IMR-90 (cell line): Measurements from ENCODE around the gene IQCE. TPM values are rescaled to one million over a fixed set of nuclear protein-coding genes. Genes with fewer than 3 reads are reported as not detected.

Experiments used
- ATAC-seq: fragments of 200-7000 bp; cut with Tn5 transposase; 2 replicates; pipeline ENCODE4 v1.9.1; 2020; ENCODE audit warnings: low read depth, mild to moderate bottlenecking, moderate library complexity
- BruUV-seq: library from RNA; stranded (reverse); fragments of 400-500 nt; replicated peaks from 2 replicates; lab custom pipeline; 2021; lab: Mats Ljungman, UMichigan
- CTCF ChIA-PET: fragments of 300-600 bp; formaldehyde crosslinking; extraction: SDS; loops from one replicate; lab custom pipeline; 2021; ENCODE audit warnings: antibody characterized with exemption; lab: Yijun Ruan, JAX
- POLR2A ChIA-PET: fragments of 300-600 bp; sonication (Branson Sonifier 250); formaldehyde crosslinking; loops from one replicate; lab custom pipeline; 2022; ENCODE audit warnings: antibody characterized with exemption; ENCODE audit not compliant: unreplicated experiment; lab: Charles Lee
- DNase-seq: peaks from one replicate; pipeline ENCODE4 v3.0.0; 2013
- H2AFZ ChIP-seq: replicated peaks from 2 replicates; pipeline ENCODE3; 2013; ENCODE audit warnings: low read length, mild to moderate bottlenecking; ENCODE audit not compliant: poor library complexity
- H2AK5ac ChIP-seq: 2 replicates; pipeline ENCODE4 v1.6.1; 2013; ENCODE audit warnings: low read depth, low read length, inconsistent platforms
- H2AK9ac ChIP-seq: replicated peaks from 2 replicates; pipeline ENCODE3; 2013; ENCODE audit warnings: mild to moderate bottlenecking, low read depth, low read length, moderate library complexity; ENCODE audit not compliant: poor library complexity
- H2BK120ac ChIP-seq: 2 replicates; pipeline ENCODE4 v1.6.1; 2013; ENCODE audit warnings: low read depth, low read length, inconsistent platforms
- H2BK15ac ChIP-seq: 3 replicates; pipeline ENCODE4 v1.6.1; 2013; ENCODE audit warnings: low read depth, low read length, inconsistent platforms
- H2BK20ac ChIP-seq: 2 replicates; pipeline ENCODE4 v1.6.1; 2013; ENCODE audit warnings: low read depth, mild to moderate bottlenecking, inconsistent platforms, low read length, moderate library complexity
- H2BK5ac ChIP-seq: 2 replicates; pipeline ENCODE4 v1.6.1; 2013; ENCODE audit warnings: mild to moderate bottlenecking, low read depth, low read length, inconsistent platforms; ENCODE audit not compliant: poor library complexity, severe bottlenecking
- H3K14ac ChIP-seq: replicated peaks from 2 replicates; pipeline ENCODE4 v1.6.1; 2013; ENCODE audit warnings: low read depth, low read length, inconsistent platforms
- H3K18ac ChIP-seq: 2 replicates; pipeline ENCODE4 v1.6.1; 2013; ENCODE audit warnings: low read depth, low read length, control low read depth
- H3K23ac ChIP-seq: 2 replicates; pipeline ENCODE4 v1.6.1; 2013; ENCODE audit warnings: low read depth, low read length, inconsistent platforms
- H3K27ac ChIP-seq: 2 replicates; pipeline ENCODE4 v1.5.1; 2013; ENCODE audit warnings: mild to moderate bottlenecking, control low read depth, low read length; ENCODE audit not compliant: insufficient read depth
- H3K27me3 ChIP-seq: 2 replicates; pipeline ENCODE4 v1.6.1; 2013; ENCODE audit warnings: low read length; ENCODE audit not compliant: control insufficient read depth, insufficient read depth
- H3K36me3 ChIP-seq: 2 replicates; pipeline ENCODE4 v1.6.1; 2013; ENCODE audit warnings: low read length, mixed read lengths; ENCODE audit not compliant: control insufficient read depth, insufficient read depth
- H3K4ac ChIP-seq: 2 replicates; pipeline ENCODE4 v1.6.1; 2013; ENCODE audit warnings: low read depth, low read length, inconsistent platforms
- H3K4me1 ChIP-seq: 2 replicates; pipeline ENCODE4 v1.6.1; 2013; ENCODE audit warnings: low read length, mixed read lengths; ENCODE audit not compliant: control insufficient read depth, insufficient read depth
- H3K4me2 ChIP-seq: 2 replicates; pipeline ENCODE4 v1.6.1; 2013; ENCODE audit warnings: low read depth, mild to moderate bottlenecking, control low read depth, low read length, moderate library complexity
- H3K4me3 ChIP-seq: 2 replicates; pipeline ENCODE4 v1.5.1; 2013; ENCODE audit warnings: low read depth, mild to moderate bottlenecking, control low read depth, low read length, moderate library complexity; ENCODE audit not compliant: insufficient read depth
- H3K56ac ChIP-seq: 2 replicates; pipeline ENCODE4 v1.6.1; 2013; ENCODE audit warnings: low read length, inconsistent platforms; ENCODE audit not compliant: insufficient read depth; ENCODE audit errors: extremely low read depth
- H3K79me1 ChIP-seq, 2 experiments: 2 replicates each; pipeline ENCODE4 v1.6.1; 2013; ENCODE audit warnings: low read length in 2 of 2, inconsistent platforms in 1 of 2, low read depth in 1 of 2
- H3K9ac ChIP-seq: 2 replicates; pipeline ENCODE4 v1.6.1; 2013; ENCODE audit warnings: low read depth, low read length, control low read depth
- H3K9me1 ChIP-seq: 2 replicates; pipeline ENCODE4 v1.6.1; 2013; ENCODE audit warnings: low read length, inconsistent platforms; ENCODE audit not compliant: insufficient read depth
- H3K9me3 ChIP-seq: 2 replicates; pipeline ENCODE4 v1.6.1; 2013; ENCODE audit warnings: low read length; ENCODE audit not compliant: control insufficient read depth, insufficient read depth
- H4K20me1 ChIP-seq: 2 replicates; pipeline ENCODE4 v1.6.1; 2013; ENCODE audit warnings: low read length, inconsistent platforms; ENCODE audit not compliant: insufficient read depth
- H4K5ac ChIP-seq: 2 replicates; pipeline ENCODE4 v1.6.1; 2013; ENCODE audit warnings: mild to moderate bottlenecking, low read depth, low read length, control low read depth
- H4K8ac ChIP-seq, 2 experiments: 2 replicates each; pipeline ENCODE4 v1.6.1; 2013; ENCODE audit warnings: low read depth in 2 of 2, low read length in 2 of 2, control low read depth in 1 of 2, inconsistent platforms in 1 of 2
- H4K91ac ChIP-seq: 2 replicates; pipeline ENCODE4 v1.6.1; 2013; ENCODE audit warnings: low read depth, low read length, inconsistent platforms; ENCODE audit not compliant: insufficient read depth
- BHLHE40 ChIP-seq: fragments of 150-350 bp; IDR thresholded peaks from 2 replicates; pipeline ENCODE4 v1.6.1; 2016; ENCODE audit warnings: mild to moderate bottlenecking, low read depth, low read length
- CEBPB ChIP-seq: IDR thresholded peaks from 2 replicates; pipeline ENCODE4 v1.6.1; 2012; ENCODE audit warnings: low read depth, low read length, improper control_type of control experiment
- CHD1 ChIP-seq: IDR thresholded peaks from 2 replicates; pipeline ENCODE4 v1.6.1; 2012; ENCODE audit warnings: low read depth, low read length, improper control_type of control experiment
- MAZ ChIP-seq: IDR thresholded peaks from 2 replicates; pipeline ENCODE4 v1.6.1; 2012; ENCODE audit warnings: low read depth, mild to moderate bottlenecking, low read length, improper control_type of control experiment, moderate library complexity, borderline replicate concordance
- MXI1 ChIP-seq: IDR thresholded peaks from 2 replicates; pipeline ENCODE4 v1.6.1; 2012; ENCODE audit warnings: low read depth, mild to moderate bottlenecking, low read length, moderate library complexity, borderline replicate concordance
- RFX5 ChIP-seq: IDR thresholded peaks from 2 replicates; pipeline ENCODE4 v1.8.0; 2012; ENCODE audit warnings: low read depth, mild to moderate bottlenecking, low read length, moderate library complexity
- WGBS, 2 experiments: methylation state at CpG; one replicate each; pipeline versions ENCODE4 v1.1.5 to v1.1.7; 2013; ENCODE audit warnings: missing lambda C conversion rate in 2 of 2; ENCODE audit not compliant: insufficient read length in 1 of 2; ENCODE audit errors: extremely low coverage in 2 of 2; 5-methylcytosine and 5-hydroxymethylcytosine counted together
- dilution Hi-C: fragments of 300-500 bp; cut with HindIII; formaldehyde crosslinking; loops from one replicate; pipeline ENCODE4 v1.14.3; 2018; ENCODE audit warnings: low sequenced_read_pairs; ENCODE audit not compliant: unreplicated experiment
- in situ Hi-C: fragments of 300-500 bp; cut with MboI; formaldehyde crosslinking; loops from 3 replicates; pipeline ENCODE4 v1.14.3; 2019; ENCODE audit warnings: low sequenced_read_pairs, inconsistent platforms, mixed read lengths
- intact Hi-C: fragments of 100-400 bp; cut with micrococcal nuclease; formaldehyde crosslinking; loops from 2 replicates; pipeline ENCODE4 v1.10.0; 2022
- polyA plus RNA-seq, 3 experiments: library from polyadenylated mRNA; depleted of rRNA; stranded (reverse); fragments of >200 nt; gene quantifications; 2 replicates each; pipeline ENCODE4 v1.2.3, GENCODE V29; 2012; ENCODE audit warnings: low replicate concordance in 1 of 3
- total RNA-seq: library from RNA; depleted of rRNA; stranded (reverse); fragments of >200 nt; gene quantifications from 2 replicates; pipeline ENCODE4 v1.2.3, GENCODE V29; 2012
- TF ChIP-seq, protein P1 (sequence below): fragments of 150-350 bp; IDR thresholded peaks from 2 replicates; pipeline ENCODE4 v1.6.1; 2016; ENCODE audit warnings: low read depth, mild to moderate bottlenecking, low read length, moderate library complexity, borderline replicate concordance

The IQCE gene
- total and polyA plus RNA-seq, 2 of the 4 experiments (the other 2 are of a cell fraction): 5.0 to 6.3 TPM

DNA sequence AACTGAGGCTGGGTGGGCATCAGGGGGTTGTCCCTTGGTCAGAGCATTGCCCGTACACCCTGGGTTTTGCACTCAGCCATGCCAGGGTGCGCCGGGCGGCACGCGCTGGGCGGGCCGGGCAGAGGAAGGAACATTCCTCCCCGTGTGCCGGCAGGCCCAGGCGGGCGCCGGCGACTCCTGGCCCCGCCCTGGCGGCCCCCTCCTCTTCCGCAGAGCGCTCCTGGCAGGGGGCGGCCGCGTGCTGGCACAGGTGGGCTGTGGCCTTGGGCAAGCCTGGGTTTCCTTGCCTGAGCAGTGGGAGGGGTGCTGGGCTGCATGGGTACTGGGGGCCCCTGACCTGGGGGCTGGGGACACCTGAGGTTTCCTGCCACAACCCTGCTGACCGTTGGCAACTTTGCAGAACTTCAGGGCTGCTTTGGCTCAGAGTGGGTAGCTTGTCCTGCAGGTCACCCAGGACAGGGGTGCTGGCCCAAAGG lies 35.3 kb upstream of the IQCE start:
- 95% methylated on average over 4 of the region's 22 CpGs; no CpG with 5 or more reads in 1 of the 2 experiments for WGBS, 2 experiments
- H3K4me1 ChIP-seq: peaks cover 23% of the 10 kb centered on the region
- no peak overlapping the region for H3K23ac ChIP-seq
- no peaks in the 10 kb centered on the region for H3K27me3 ChIP-seq
- ChIA-PET POLR2A (no interaction called here), CTCF (no interaction called here)
- BruUV-seq: no TSS peak
- dilution Hi-C loops: no loop called here
- no peak overlapping the region for H3K9ac ChIP-seq
- H4K20me1 ChIP-seq: 0 out of 2 replicates have a peak, but pooled peaks cover 9% of the 10 kb centered on the region
- no peak overlapping the region for H4K5ac ChIP-seq
- H2BK5ac ChIP-seq: no peak overlapping the region
- no peaks in the 10 kb centered on the region for H3K9me1 ChIP-seq
- H2BK20ac ChIP-seq: no peak overlapping the region; the same call in 1 of the 2 replicates
- TF ChIP-seq CHD1 (no peak), BHLHE40 (no peak), MXI1 (no peak), RFX5 (no peak), CEBPB (no peak), MAZ (no peak)
- TF ChIP-seq, protein P1, sequence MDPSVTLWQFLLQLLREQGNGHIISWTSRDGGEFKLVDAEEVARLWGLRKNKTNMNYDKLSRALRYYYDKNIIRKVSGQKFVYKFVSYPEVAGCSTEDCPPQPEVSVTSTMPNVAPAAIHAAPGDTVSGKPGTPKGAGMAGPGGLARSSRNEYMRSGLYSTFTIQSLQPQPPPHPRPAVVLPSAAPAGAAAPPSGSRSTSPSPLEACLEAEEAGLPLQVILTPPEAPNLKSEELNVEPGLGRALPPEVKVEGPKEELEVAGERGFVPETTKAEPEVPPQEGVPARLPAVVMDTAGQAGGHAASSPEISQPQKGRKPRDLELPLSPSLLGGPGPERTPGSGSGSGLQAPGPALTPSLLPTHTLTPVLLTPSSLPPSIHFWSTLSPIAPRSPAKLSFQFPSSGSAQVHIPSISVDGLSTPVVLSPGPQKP: no peak
- H3K27ac ChIP-seq: no peak overlapping the region
- H3K36me3 ChIP-seq: no peaks in the 10 kb centered on the region
- ATAC-seq (no peak), DNase-seq (no peak)
- no peak overlapping the region for H3K4me2 ChIP-seq
- H2AK9ac ChIP-seq: peak overlapping the region; percentile 47
- H3K14ac ChIP-seq: no peak overlapping the region
- no peak overlapping the region for H4K8ac ChIP-seq
- no peak overlapping the region; the same call in 1 of the 2 replicates for H3K4ac ChIP-seq
- H4K91ac ChIP-seq: no peak overlapping the region; the same call in 1 of the 2 replicates
- in situ Hi-C loops: no loop called here
- H2BK15ac ChIP-seq: no peak overlapping the region
- H3K56ac ChIP-seq: no peak overlapping the region
- peak overlapping the region; percentile 60 for H2AFZ ChIP-seq
- no peak overlapping the region for H2BK120ac ChIP-seq
- peak overlapping the region; percentile 59 for H2AK5ac ChIP-seq
- H3K79me1 ChIP-seq: peaks cover 0 to 4% of the 10 kb centered on the region in 2 experiments; a peak in 1 of 4 replicates
- no peak overlapping the region for H3K4me3 ChIP-seq
- no peaks in the 10 kb centered on the region for H3K9me3 ChIP-seq
- H3K18ac ChIP-seq: no peak overlapping the region
- intact Hi-C loops: no loop called here
